PC-3 (cell line): ENCODE data around the gene CREBL2. TPM values are rescaled to one million over a fixed set of nuclear protein-coding genes. Genes with fewer than 3 reads are reported as not detected.
A peak's percentile ranks its signal among the peaks of the same experiment; 100 is the strongest.
"Not testable (repeated sequence)": the region's sequence is repeated elsewhere in the genome, so short reads cannot be mapped to it uniquely, and the experiment has no call there.

ENCODE experiments used
- ATAC-seq: fragments of 200-7000 bp; cut with Tn5 transposase; 2 replicates; pipeline ENCODE4 v1.9.1; 2020; ENCODE audit warnings: mild to moderate bottlenecking, moderate library complexity
- BruUV-seq: library from RNA; stranded (reverse); fragments of 400-500 nt; replicated peaks from 2 replicates; lab custom pipeline; 2021; lab: Mats Ljungman, UMichigan
- CTCF ChIA-PET: fragments of 300-600 bp; sonication (Branson Sonifier 250); formaldehyde crosslinking; loops from one replicate; lab custom pipeline; 2022; ENCODE audit warnings: antibody characterized with exemption; lab: Charles Lee
- POLR2A ChIA-PET: fragments of 300-600 bp; sonication (Branson Sonifier 250); formaldehyde crosslinking; loops from one replicate; lab custom pipeline; 2022; ENCODE audit warnings: antibody characterized with exemption; ENCODE audit not compliant: unreplicated experiment; lab: Charles Lee
- DNase-seq: peaks from one replicate; pipeline ENCODE4 v3.0.0-alpha.2; 2015
- H2AFZ ChIP-seq: fragments of 300-600 bp; sonication (generic); 2 replicates; pipeline ENCODE4 v1.6.0; 2016; ENCODE audit warnings: antibody characterized with exemption, low read length
- H3F3A ChIP-seq: fragments of 300-600 bp; sonication (generic); one replicate; pipeline ENCODE4 v1.6.0; 2017; ENCODE audit warnings: antibody characterized with exemption, low read length, control low read depth, mild to moderate bottlenecking; ENCODE audit not compliant: unreplicated experiment
- H3K27ac ChIP-seq: fragments of 300-600 bp; sonication (generic); 2 replicates; pipeline ENCODE4 v1.5.1; 2016; ENCODE audit warnings: mild to moderate bottlenecking, low read length
- H3K27me3 ChIP-seq: fragments of 300-600 bp; sonication (generic); 2 replicates; pipeline ENCODE4 v1.6.1; 2016; ENCODE audit warnings: low read length, mixed read lengths
- H3K36me3 ChIP-seq: fragments of 300-600 bp; sonication (generic); 2 replicates; pipeline ENCODE4 v1.6.1; 2016; ENCODE audit warnings: low read depth, mixed run types, low read length, mixed read lengths
- H3K4me1 ChIP-seq: fragments of 300-600 bp; sonication (generic); 2 replicates; pipeline ENCODE4 v1.5.1; 2016; ENCODE audit warnings: low read length; ENCODE audit not compliant: insufficient read depth
- H3K4me2 ChIP-seq: fragments of 300-600 bp; sonication (generic); 2 replicates; pipeline ENCODE4 v1.6.0; 2016; ENCODE audit warnings: low read length
- H3K4me3 ChIP-seq: fragments of 300-600 bp; sonication (generic); 2 replicates; pipeline ENCODE4 v1.5.1; 2016; ENCODE audit warnings: mild to moderate bottlenecking, low read length, mixed read lengths
- H3K79me2 ChIP-seq: fragments of 300-600 bp; sonication (generic); 2 replicates; pipeline ENCODE4 v1.6.1; 2017; ENCODE audit warnings: low read length, mixed read lengths
- H3K9ac ChIP-seq: fragments of 300-600 bp; sonication (generic); 2 replicates; pipeline ENCODE4 v1.6.0; 2016; ENCODE audit warnings: mild to moderate bottlenecking, low read length
- H3K9me2 ChIP-seq: fragments of 300-600 bp; sonication (generic); replicated peaks from 2 replicates; pipeline ENCODE4 v1.6.1; 2016; ENCODE audit warnings: mixed run types, low read length, mixed read lengths
- H3K9me3 ChIP-seq: fragments of 300-600 bp; sonication (generic); 2 replicates; pipeline ENCODE4 v1.6.1; 2016; ENCODE audit warnings: low read length, mixed read lengths
- H4K20me1 ChIP-seq: fragments of 300-600 bp; sonication (generic); 2 replicates; pipeline ENCODE4 v1.6.1; 2016; ENCODE audit warnings: low read length, mixed read lengths
- CTCF ChIP-seq: fragments of 300-600 bp; sonication (generic); conservative IDR thresholded peaks from 2 replicates; pipeline ENCODE4 v1.5.1; 2017; ENCODE audit warnings: antibody characterized with exemption, low read depth, mild to moderate bottlenecking, low read length
- EZH2 ChIP-seq: fragments of 300-600 bp; sonication (generic); IDR thresholded peaks from one replicate; pipeline ENCODE4 v1.6.1; 2017; ENCODE audit warnings: antibody characterized with exemption, mild to moderate bottlenecking, low read length; ENCODE audit not compliant: unreplicated experiment
- EZH2phosphoT487 ChIP-seq: fragments of 300-600 bp; sonication (generic); IDR thresholded peaks from 2 replicates; pipeline ENCODE4 v1.6.1; 2018; ENCODE audit warnings: mild to moderate bottlenecking, antibody characterized with exemption, low read length, borderline replicate concordance
- intact Hi-C: fragments of 100-400 bp; cut with micrococcal nuclease; formaldehyde crosslinking; loops from 2 replicates; pipeline ENCODE4 v1.9.0; 2023
- total RNA-seq: library from RNA; depleted of rRNA; stranded (reverse); fragments of >200 nt; gene quantifications from 2 replicates; pipeline ENCODE4 v1.2.3, GENCODE V29; 2014

CREBL2 gene
- total RNA-seq, 1 experiment from 2014 or later: 14.2 TPM

- BruUV-seq: no TSS peak
- DNase-seq (peak; percentile 92), ATAC-seq (peak; percentile 57)
- ChIA-PET CTCF (no interaction called here), POLR2A (interaction anchor here (0.6 kb wide), 1 partner anchor 43 kb away, joined by 5 read pairs; no protein-coding TSS in a partner anchor)
- Histone ChIP-seq H3F3A (no peaks in the 10 kb centered on the region), H2AFZ (no peak overlapping the region), H3K4me3 (no peak overlapping the region), H3K4me2 (peak overlapping the region; percentile 68), H3K27me3 (no peaks in the 10 kb centered on the region), H3K9ac (peak overlapping the region; percentile 87), H3K9me2 (no peaks in the 10 kb centered on the region), H3K36me3 (no peaks in the 10 kb centered on the region), H3K27ac (peak overlapping the region; percentile 97), H3K4me1 (peaks cover 63% of the 10 kb centered on the region), H3K79me2 (no peaks in the 10 kb centered on the region), H4K20me1 (no peaks in the 10 kb centered on the region), H3K9me3 (no peaks in the 10 kb centered on the region)
- intact Hi-C loops: no loop called here
- TF ChIP-seq EZH2phosphoT487 (no peak), EZH2 (no peak), CTCF (no peak)
These were observed 24.6 kb upstream of the CREBL2 start for GRCh38 chr12:12586879-12587675.

- intact Hi-C loops: no loop called here
- Histone ChIP-seq H3F3A (no peaks in the 10 kb centered on the region), H3K9me2 (no peaks in the 10 kb centered on the region), H3K4me1 (peaks cover 60% of the 10 kb centered on the region), H3K79me2 (no peaks in the 10 kb centered on the region), H3K9ac (peak overlapping the region; percentile 87), H3K27ac (peak overlapping the region; percentile 97), H2AFZ (no peak overlapping the region), H3K4me3 (no peak overlapping the region), H3K27me3 (no peaks in the 10 kb centered on the region), H3K9me3 (no peaks in the 10 kb centered on the region), H3K36me3 (no peaks in the 10 kb centered on the region), H3K4me2 (peak overlapping the region; percentile 68), H4K20me1 (no peaks in the 10 kb centered on the region)
- CTCF ChIA-PET: no interaction called here
- DNase-seq (no peak), ATAC-seq (no peak)
- no TSS peak for BruUV-seq
- POLR2A ChIA-PET: no interaction called here
- no peak for TF ChIP-seq CTCF
- no peak for TF ChIP-seq EZH2
- no peak for TF ChIP-seq EZH2phosphoT487
These were observed 23.8 kb upstream of the CREBL2 start for GRCh38 chr12:12587878-12588277.

GRCh38 chr12:12588436-12588835 lies 23.2 kb upstream of the CREBL2 start:
- H3K4me3 ChIP-seq, H3F3A ChIP-seq, DNase-seq, H3K9me3 ChIP-seq, BruUV-seq, CTCF ChIA-PET, H3K27me3 ChIP-seq, intact Hi-C loops, H2AFZ ChIP-seq, POLR2A ChIA-PET, H3K9me2 ChIP-seq, H3K36me3 ChIP-seq, ATAC-seq, H4K20me1 ChIP-seq, H3K79me2 ChIP-seq: not testable (repeated sequence)
- Histone ChIP-seq H3K27ac (peak overlapping the region; percentile 97), H3K9ac (peak overlapping the region; percentile 87), H3K4me1 (peaks cover 60% of the 10 kb centered on the region), H3K4me2 (peak overlapping the region; percentile 68; the same call in 1 of the 2 replicates)
